T-helper 17 cell (primary cell): ENCODE results near the gene ATP10B. TPM values are rescaled to one million over a fixed set of nuclear protein-coding genes. Genes with fewer than 3 reads are reported as not detected.

Experiments
- ATAC-seq: fragments of 150-1000 bp; cut with Tn5 transposase; 2 replicates; pipeline ENCODE4 v1.10.0; 2021; ENCODE audit warnings: mild to moderate bottlenecking, moderate library complexity
- DNase-seq, 3 donors: peaks; one replicate each; pipeline versions ENCODE4 v3.0.0 to v3.0.0-alpha.2; 2020 to 2021
- H3K9me3 ChIP-seq: one replicate; pipeline ENCODE4 v1.7.0; 2013; ENCODE audit warnings: low read length, mild to moderate bottlenecking; ENCODE audit not compliant: control insufficient read depth, poor library complexity, severe bottlenecking
- H3K27ac Mint-ChIP-seq: one replicate; pipeline ENCODE4 v1.8.0; 2022; ENCODE audit warnings: mild to moderate bottlenecking, moderate library complexity, mixed read lengths
- H3K27me3 Mint-ChIP-seq: one replicate; pipeline ENCODE4 v1.8.0; 2022; ENCODE audit warnings: mixed read lengths
- H3K36me3 Mint-ChIP-seq: one replicate; pipeline ENCODE4 v1.8.0; 2022; ENCODE audit warnings: low read depth, mixed read lengths
- H3K4me1 Mint-ChIP-seq: one replicate; pipeline ENCODE4 v1.8.0; 2022; ENCODE audit warnings: mild to moderate bottlenecking, mixed read lengths
- H3K4me3 Mint-ChIP-seq: one replicate; pipeline ENCODE4 v1.8.0; 2022; ENCODE audit warnings: mild to moderate bottlenecking, moderate library complexity, mixed read lengths
- total RNA-seq, 4 donors: library from RNA in 2 of 4; stranded (reverse) in 2 of 4; gene quantifications; one replicate each; pipeline ENCODE4 v1.2.3 and lab custom pipeline; 2022 to 2026

Gene ATP10B
- total RNA-seq, 2 donors from 2014 or later: not detected

DNA sequence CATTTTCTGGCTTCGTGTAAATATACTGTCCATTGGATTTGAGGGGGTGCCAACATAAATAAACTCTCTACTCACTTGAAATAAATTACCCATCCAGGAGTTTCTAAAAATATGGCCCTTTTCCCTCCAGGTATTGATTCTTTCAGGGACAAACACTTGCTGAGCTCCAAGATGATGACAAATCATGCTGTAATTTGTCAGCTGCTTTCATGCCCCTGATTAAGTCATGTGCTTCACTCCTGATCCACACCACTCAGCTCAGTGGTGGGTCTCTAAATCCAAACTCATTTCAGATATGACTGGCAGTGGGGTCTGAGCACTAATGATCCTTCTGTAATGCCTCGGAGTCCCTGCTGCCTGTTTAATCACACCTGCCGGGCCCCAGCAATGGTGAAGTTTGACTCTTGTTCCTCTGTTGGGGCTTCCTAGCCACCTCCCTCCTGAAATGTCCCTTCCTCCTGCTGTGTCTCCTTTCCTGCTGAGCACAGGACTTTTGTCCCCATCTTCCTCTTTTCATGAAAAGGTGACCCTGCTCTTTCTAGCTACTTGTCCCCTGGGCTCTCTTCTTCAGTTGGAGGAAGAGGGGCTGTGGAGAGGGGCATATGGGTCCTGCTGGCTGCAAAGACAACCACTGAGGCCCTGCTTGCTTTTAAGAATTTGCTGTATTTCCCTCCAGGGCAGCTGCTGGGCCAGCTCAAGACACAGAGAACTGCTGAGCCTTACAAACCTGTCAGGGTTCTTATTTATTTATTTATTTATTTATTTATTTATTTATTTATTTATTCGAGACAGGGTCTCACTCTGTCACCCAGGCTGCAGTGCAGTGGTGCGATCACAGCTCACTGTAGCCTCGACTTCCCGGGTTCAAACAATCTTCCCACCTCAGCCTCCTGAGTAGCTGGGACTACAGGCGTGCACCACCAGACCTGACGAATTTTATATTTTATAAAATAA is 200.0 kb downstream of the ATP10B start:
- H3K4me1 Mint-ChIP-seq: no peaks in the 10 kb centered on the region
- H3K36me3 Mint-ChIP-seq: no peaks in the 10 kb centered on the region
- peaks cover 14% of the 10 kb centered on the region for H3K27me3 Mint-ChIP-seq
- DNase-seq (no peak), ATAC-seq (no peak)
- no peak overlapping the region for H3K4me3 Mint-ChIP-seq
- H3K9me3 ChIP-seq: no peaks in the 10 kb centered on the region
- H3K27ac Mint-ChIP-seq: no peak overlapping the region

DNA sequence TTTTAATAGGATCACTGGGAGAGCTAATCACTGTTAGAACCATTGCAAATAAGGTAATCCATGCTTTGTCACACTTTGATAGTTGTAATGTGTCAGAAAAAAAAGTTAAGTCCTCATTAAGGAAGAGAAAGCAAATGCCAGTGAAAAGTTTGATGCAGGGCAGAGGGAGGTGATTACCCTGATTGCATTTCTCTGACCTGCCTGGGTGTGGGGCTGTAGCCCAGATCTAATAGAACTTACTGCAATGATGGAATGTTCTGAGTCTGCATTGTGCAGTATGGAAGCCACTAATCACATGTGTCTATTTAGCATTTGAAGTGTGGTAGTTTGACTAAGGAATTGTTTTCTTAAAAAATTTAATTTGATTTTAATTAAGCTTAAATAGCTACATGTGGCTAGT is 202.7 kb downstream of the ATP10B start:
- Mint-ChIP-seq H3K27me3 (peaks cover 17% of the 10 kb centered on the region), H3K36me3 (no peaks in the 10 kb centered on the region), H3K27ac (no peak overlapping the region), H3K4me3 (no peak overlapping the region), H3K4me1 (no peaks in the 10 kb centered on the region)
- no peaks in the 10 kb centered on the region for H3K9me3 ChIP-seq
- no peak for DNase-seq
- ATAC-seq: no peak

DNA sequence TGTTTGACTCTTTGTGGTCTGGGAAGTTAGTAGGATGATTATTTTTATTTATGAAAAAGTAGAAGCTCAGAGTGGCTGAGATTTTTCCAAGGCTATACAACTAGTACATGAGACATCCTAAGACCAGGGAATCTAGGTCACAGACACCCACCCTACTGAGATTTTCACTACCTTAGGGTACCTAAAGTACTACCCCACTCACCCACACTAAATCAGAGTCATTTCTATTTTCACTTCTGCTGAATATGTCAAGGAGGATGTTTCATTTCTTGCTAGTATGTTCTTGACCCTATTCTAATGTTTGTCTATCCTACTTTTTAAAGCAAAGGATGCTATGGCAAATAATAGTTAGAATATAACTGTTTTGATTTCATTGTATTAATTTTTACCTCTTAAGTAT is 206.0 kb downstream of the ATP10B start:
- no peak for ATAC-seq
- Mint-ChIP-seq H3K4me1 (no peaks in the 10 kb centered on the region), H3K27ac (no peak overlapping the region), H3K36me3 (no peaks in the 10 kb centered on the region), H3K27me3 (peaks cover 22% of the 10 kb centered on the region), H3K4me3 (no peak overlapping the region)
- no peaks in the 10 kb centered on the region for H3K9me3 ChIP-seq
- DNase-seq: no peak

DNA sequence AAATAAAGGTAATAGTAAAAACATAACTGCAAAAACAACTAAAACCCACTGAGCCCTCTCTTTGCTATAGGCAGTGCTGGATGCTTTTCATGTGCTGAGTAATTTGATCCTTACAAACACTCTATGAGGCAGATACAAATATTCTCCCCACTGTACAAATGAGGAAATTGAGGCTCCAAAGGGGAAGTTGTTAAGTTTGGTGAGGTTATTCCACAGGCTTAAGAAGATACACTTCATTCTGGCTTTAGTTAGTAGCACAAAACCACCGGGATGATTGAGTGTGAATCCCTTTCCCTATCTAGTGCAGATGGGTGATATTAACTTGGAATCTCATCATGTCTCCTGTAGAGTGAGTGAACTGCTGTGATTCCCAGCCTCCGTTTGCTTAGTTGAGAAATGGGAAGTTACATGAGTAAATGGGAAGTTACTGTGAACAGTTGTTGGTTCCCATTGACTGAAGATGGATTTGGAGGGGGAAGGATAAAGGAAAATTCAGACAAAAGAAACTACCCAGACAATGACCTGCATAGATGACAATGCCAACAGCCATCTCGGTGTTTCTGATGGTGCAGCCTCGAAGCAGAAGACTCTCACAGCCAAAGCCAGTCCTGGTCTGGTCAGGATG is 208.3 kb downstream of the ATP10B start:
- ATAC-seq (no peak), DNase-seq (no peak)
- no peaks in the 10 kb centered on the region for H3K4me1 Mint-ChIP-seq
- no peaks in the 10 kb centered on the region for H3K9me3 ChIP-seq
- no peak overlapping the region for H3K27ac Mint-ChIP-seq
- no peaks in the 10 kb centered on the region for H3K36me3 Mint-ChIP-seq
- peaks cover 27% of the 10 kb centered on the region for H3K27me3 Mint-ChIP-seq
- H3K4me3 Mint-ChIP-seq: no peak overlapping the region

DNA sequence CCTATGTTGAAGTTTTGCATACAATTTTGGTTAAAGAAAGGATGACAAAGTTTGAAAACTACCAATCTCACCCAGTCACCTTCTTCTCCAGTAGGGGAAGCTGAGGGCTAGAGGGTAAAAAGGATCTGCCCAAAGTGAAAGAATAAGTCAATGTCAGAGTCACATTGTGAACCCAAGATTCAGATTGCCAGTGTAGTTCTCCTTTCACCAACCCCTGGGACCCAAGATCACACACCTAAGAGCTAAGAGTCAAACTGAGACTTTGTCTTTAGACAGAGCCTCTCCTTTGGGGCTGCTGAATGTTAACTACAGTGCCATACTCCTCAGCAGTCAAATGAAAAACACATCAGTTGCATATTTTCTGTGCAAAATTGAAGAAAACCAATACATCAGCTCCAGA is 210.6 kb downstream of the ATP10B start:
- H3K9me3 ChIP-seq: no peaks in the 10 kb centered on the region
- no peaks in the 10 kb centered on the region for H3K4me1 Mint-ChIP-seq
- H3K36me3 Mint-ChIP-seq: no peaks in the 10 kb centered on the region
- H3K27me3 Mint-ChIP-seq: peaks cover 21% of the 10 kb centered on the region
- ATAC-seq (no peak), DNase-seq (no peak)
- no peak overlapping the region for H3K27ac Mint-ChIP-seq
- H3K4me3 Mint-ChIP-seq: no peak overlapping the region

DNA sequence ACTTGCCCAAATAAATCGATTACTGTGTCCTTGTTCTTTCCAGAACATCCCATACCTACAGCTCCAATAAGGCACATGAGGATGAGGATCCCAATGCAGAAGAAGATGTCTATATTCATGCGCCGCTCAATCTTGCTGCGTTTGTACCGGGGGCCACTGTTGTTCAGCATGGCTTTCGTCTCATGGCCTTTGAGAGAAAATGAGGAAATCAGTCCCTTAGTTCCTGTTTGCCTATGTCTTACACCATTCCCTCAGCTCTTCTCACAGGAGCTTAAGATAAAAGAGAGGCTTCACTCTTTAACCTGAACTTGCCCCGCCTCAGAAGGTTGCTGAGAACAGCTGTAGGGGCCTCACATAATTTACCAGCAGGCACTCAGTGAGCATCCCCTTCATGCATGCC is 211.6 kb downstream of the ATP10B start:
- Mint-ChIP-seq H3K36me3 (no peaks in the 10 kb centered on the region), H3K4me1 (no peaks in the 10 kb centered on the region), H3K4me3 (no peak overlapping the region), H3K27ac (no peak overlapping the region), H3K27me3 (peaks cover 21% of the 10 kb centered on the region)
- ATAC-seq (no peak), DNase-seq (no peak)
- H3K9me3 ChIP-seq: no peaks in the 10 kb centered on the region

DNA sequence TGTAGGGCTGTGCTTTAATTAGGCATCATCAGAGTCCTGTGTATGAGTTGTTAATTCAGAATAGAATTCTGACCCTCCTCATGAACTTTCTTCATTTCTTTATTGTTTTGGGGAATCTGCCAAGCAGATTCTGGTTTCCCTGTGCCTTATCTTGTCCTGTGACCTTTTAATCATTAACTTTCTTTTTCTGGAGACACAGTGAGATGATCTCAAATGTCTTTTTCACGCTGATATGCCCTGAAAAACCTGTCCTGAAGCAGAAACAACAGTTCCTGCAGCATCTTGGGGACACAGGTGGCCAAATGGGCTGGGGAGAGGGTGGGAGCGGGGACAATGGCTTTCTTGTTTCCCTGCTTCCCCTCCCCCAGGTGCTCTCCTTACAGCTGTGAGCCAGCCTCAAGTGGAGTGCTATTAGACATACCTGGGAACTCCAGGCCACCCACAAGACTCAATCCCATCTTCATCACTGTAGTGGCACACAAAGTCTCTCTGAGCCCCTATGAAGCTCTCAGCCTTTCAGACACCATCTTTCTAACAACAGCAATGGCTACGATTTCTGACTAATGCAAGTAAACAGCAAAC is 213.8 kb downstream of the ATP10B start:
- no peaks in the 10 kb centered on the region for H3K36me3 Mint-ChIP-seq
- H3K9me3 ChIP-seq: no peaks in the 10 kb centered on the region

DNA sequence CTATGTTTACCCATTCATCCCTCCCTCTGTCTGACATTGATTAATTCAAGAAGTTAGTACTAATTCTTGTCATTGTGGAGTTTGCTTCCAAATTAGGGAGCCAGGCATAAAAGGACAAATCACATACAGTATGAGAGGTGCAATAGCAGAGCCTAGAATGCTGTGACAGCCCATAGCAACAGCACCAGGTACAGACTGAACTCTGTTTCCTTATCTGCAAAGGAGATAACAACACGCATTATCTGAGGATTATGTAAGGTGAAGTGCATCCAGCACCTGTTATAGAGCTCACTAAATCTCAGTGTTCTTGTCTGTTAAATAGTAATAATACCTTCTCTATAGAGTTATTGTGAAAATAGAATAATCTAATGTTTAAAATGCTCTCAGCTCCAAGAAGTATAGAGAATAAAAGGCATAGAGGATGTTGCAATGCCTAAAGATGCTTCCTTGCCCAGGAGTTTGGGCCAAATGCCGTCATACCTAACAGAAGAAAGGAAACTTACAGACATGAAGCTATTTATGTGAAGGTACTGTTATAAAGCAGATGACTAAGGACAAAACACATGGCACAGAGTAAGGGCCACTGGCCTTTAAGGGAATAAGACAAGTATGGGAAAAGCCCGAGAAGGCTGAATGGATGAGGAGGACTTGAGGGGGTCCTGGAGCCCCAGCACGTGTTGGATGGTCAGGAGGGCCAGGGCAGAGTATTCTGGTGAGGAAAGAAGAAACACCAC is 214.5 kb downstream of the ATP10B start:
- no peaks in the 10 kb centered on the region for H3K4me1 Mint-ChIP-seq
- no peak overlapping the region for H3K4me3 Mint-ChIP-seq
- DNase-seq: no peak
- H3K27me3 Mint-ChIP-seq: peaks cover 17% of the 10 kb centered on the region
- no peak for ATAC-seq
- H3K36me3 Mint-ChIP-seq: no peaks in the 10 kb centered on the region
- H3K27ac Mint-ChIP-seq: no peak overlapping the region
- H3K9me3 ChIP-seq: no peaks in the 10 kb centered on the region

More for the DNA sequence above, 213.8 kb downstream of the ATP10B start:
- Mint-ChIP-seq H3K4me1 (no peaks in the 10 kb centered on the region), H3K27ac (no peak overlapping the region), H3K27me3 (peaks cover 17% of the 10 kb centered on the region), H3K4me3 (no peak overlapping the region)
- ATAC-seq (no peak), DNase-seq (no peak)

DNA sequence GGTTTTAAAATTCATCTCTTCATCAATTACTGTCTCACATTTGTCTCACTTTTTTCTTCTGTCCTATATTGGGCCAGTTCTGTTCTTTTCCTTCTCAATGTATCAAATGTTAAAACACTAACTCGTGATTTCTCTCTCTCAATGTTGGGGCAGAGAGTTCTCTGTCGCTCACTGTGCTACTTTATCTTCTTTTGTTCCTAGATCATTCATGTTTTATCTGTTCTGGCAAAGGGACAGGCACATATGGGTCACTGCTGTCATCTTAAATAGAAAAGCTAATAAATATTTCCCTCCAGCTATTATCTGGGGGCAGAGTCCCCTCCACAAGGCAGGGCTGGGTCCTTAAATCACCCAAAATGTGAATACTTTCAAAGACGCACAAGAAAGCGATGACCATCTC is 216.3 kb downstream of the ATP10B start:
- peaks cover 19% of the 10 kb centered on the region for H3K27me3 Mint-ChIP-seq
- H3K4me3 Mint-ChIP-seq: no peak overlapping the region
- DNase-seq: no peak
- no peak for ATAC-seq
- H3K4me1 Mint-ChIP-seq: no peaks in the 10 kb centered on the region
- no peaks in the 10 kb centered on the region for H3K9me3 ChIP-seq
- H3K36me3 Mint-ChIP-seq: no peaks in the 10 kb centered on the region
- H3K27ac Mint-ChIP-seq: no peak overlapping the region

DNA sequence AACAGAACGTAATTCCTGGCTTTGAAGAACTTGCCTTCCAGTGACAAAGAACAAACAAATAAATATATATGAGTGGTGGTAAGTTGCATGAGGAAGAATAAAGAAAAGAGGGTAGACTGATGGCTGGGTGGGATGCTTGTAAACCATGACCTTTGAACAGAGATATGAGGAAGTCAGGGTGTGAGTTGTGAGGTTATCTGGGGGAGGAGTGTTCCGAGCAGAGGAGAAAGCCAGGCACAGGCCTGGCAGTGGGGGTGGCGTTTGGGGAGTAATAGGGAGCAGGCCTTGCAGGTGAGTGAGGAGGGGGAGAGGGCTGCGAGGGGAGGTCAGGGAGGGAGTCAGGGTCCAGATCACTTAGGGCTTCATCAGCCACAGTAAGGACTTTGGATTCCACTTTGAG is 217.0 kb downstream of the ATP10B start:
- no peak for DNase-seq
- no peak overlapping the region for H3K4me3 Mint-ChIP-seq
- ATAC-seq: no peak
- H3K27me3 Mint-ChIP-seq: peaks cover 23% of the 10 kb centered on the region
- H3K4me1 Mint-ChIP-seq: no peaks in the 10 kb centered on the region
- no peaks in the 10 kb centered on the region for H3K36me3 Mint-ChIP-seq
- no peak overlapping the region for H3K27ac Mint-ChIP-seq
- no peaks in the 10 kb centered on the region for H3K9me3 ChIP-seq

DNA sequence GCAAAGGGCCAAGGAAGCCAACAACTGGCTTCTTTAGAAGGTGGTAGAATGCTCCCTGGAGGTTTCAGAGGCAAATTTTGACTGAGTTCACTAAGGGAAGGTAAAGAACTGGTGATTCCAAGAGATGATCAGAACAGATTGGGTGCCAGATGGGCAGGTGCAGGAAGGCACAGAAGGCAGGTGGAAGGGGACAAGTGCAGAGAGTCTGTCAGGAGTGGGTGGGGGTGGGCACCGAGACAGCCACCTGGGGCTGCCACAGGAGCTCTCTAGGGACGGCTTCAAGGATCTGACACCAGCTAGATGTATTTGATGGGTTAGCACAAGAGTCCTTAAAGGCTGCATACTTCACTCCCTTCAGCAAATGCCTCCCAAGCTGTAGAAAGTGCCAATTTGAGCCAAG is 223.0 kb downstream of the ATP10B start:
- no peak for DNase-seq
- H3K27me3 Mint-ChIP-seq: peaks cover 37% of the 10 kb centered on the region
- no peaks in the 10 kb centered on the region for H3K4me1 Mint-ChIP-seq
- H3K36me3 Mint-ChIP-seq: no peaks in the 10 kb centered on the region
- H3K4me3 Mint-ChIP-seq: no peak overlapping the region
- no peaks in the 10 kb centered on the region for H3K9me3 ChIP-seq
- ATAC-seq: no peak
- no peak overlapping the region for H3K27ac Mint-ChIP-seq

DNA sequence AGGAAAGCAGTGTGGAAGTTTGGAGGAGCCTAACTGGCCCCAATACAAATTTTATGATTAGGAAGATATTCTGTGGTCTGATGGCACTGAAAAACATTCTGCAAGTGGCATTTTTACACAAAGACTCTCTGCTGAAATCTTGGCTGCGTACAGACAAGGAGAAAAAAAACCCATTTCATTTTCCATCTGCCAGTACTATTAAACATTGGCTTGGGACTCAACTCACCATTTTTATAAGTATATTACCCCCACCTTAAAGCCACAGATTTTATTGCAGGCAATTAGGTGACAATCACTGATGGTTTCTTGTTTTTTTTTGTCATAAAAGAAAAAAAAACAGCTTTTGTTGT is 223.4 kb downstream of the ATP10B start:
- DNase-seq (no peak), ATAC-seq (no peak)
- H3K36me3 Mint-ChIP-seq: no peaks in the 10 kb centered on the region
- H3K27ac Mint-ChIP-seq: no peak overlapping the region
- H3K4me1 Mint-ChIP-seq: no peaks in the 10 kb centered on the region
- H3K9me3 ChIP-seq: no peaks in the 10 kb centered on the region
- H3K4me3 Mint-ChIP-seq: no peak overlapping the region
- peaks cover 41% of the 10 kb centered on the region for H3K27me3 Mint-ChIP-seq

DNA sequence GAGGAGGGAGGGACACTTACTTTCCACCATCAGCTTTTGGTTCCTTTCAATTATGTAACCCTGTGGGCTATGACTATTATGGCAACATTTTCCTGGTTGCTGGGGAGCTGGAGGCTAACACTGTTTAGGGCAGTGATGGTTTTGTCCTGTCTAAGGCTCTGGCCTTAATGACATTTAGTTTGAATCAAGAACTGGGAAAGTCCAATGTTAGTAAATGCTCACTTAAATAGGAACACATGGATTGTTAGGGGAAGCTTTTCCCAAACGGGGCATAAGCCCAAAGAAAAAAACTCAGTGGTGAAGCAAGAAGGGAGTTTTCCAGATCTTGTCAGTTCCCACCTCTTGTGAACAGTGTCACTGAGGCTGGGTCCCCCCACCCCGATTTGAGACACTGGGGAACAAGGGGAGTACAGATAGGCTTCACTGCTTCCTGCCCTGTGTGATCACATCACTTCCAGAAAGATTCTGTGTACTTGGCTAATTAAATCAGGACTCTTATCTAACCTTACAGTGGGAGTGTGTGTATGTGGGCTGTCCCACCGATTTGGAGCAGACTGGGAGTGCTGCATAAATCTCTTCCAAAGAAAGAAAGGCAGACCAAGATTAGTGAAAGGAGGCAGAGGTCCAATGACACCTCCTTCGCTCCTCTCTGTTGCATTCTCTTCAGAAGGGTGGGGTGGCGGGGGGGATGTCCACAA is 223.9 kb downstream of the ATP10B start:
- peaks cover 46% of the 10 kb centered on the region for H3K27me3 Mint-ChIP-seq
- no peaks in the 10 kb centered on the region for H3K4me1 Mint-ChIP-seq
- ATAC-seq (no peak), DNase-seq (no peak)
- no peaks in the 10 kb centered on the region for H3K9me3 ChIP-seq
- H3K4me3 Mint-ChIP-seq: no peak overlapping the region
- no peak overlapping the region for H3K27ac Mint-ChIP-seq
- no peaks in the 10 kb centered on the region for H3K36me3 Mint-ChIP-seq
